K562 (cell line): ENCODE measurements around the gene NHLRC2. TPM values are rescaled to one million over a fixed set of nuclear protein-coding genes. Genes with fewer than 3 reads are reported as not detected.

Experiments
- ATAC-seq: fragments of 200-7000 bp; cut with Tn5 transposase; 3 replicates; pipeline ENCODE4 v1.9.1; 2020; ENCODE audit warnings: moderate library complexity
- BruUV-seq: library from RNA; stranded (reverse); fragments of 400-500 nt; replicated peaks from 2 replicates; lab custom pipeline; 2021; lab: Mats Ljungman, UMichigan
- CTCF ChIA-PET: fragments of 300-600 bp; formaldehyde crosslinking; extraction: SDS; loops from one replicate; lab custom pipeline; 2021; ENCODE audit warnings: low intra/inter-chr PET ratio; lab: Yijun Ruan, JAX
- POLR2A ChIA-PET: fragments of 300-600, 350-650 bp; sonication (Branson Sonifier 250); formaldehyde crosslinking; extraction: SDS; loops from one replicate; lab custom pipeline; 2021; ENCODE audit warnings: antibody characterized with exemption, inconsistent platforms; lab: Yijun Ruan, JAX
- DNase-seq, 4 experiments: peaks; one replicate each; pipeline versions ENCODE4 v3.0.0 to v3.0.0-alpha.2; 2011 to 2018; ENCODE audit warnings: low spot score in 3 of 4, mixed read lengths in 3 of 4; ENCODE audit errors: extremely low read depth in 1 of 4
- FAIRE-seq: peaks from 2 replicates; lab custom pipeline; 2011; peaks lifted over from hg19 to GRCh38; lab: Jason Lieb, UNC
- H2AFZ ChIP-seq: 2 replicates; pipeline ENCODE4 v1.6.0; 2011; ENCODE audit warnings: low read depth, low read length, control low read depth, inconsistent platforms
- H3K27ac ChIP-seq: fragments of 200-600 bp; 3 replicates; pipeline ENCODE4 v1.8.0; 2011; ENCODE audit warnings: low read depth, mild to moderate bottlenecking, control low read depth, inconsistent platforms, low read length, moderate library complexity, mixed read lengths; ENCODE audit errors: extremely low read depth
- H3K27me3 ChIP-seq, 2 experiments: fragments of 300-600 bp in 1 of 2; 2 replicates in 1 of 2; 3 replicates in 1 of 2; pipeline versions ENCODE4 v1.6.0 to v1.8.0; 2011; ENCODE audit warnings: inconsistent platforms in 2 of 2, low read length in 2 of 2, mild to moderate bottlenecking in 1 of 2, mixed read lengths in 1 of 2, moderate library complexity in 1 of 2; ENCODE audit not compliant: control insufficient read depth in 2 of 2, insufficient read depth in 2 of 2
- H3K36me3 ChIP-seq: fragments of 300-600 bp; 3 replicates; pipeline ENCODE4 v1.8.0; 2011; ENCODE audit warnings: mild to moderate bottlenecking, low read length, inconsistent platforms; ENCODE audit not compliant: control insufficient read depth, insufficient read depth
- H3K4me1 ChIP-seq, 2 experiments: fragments of 200-600 bp in 1 of 2; replicated peaks in 1 of 2; 2 replicates in 1 of 2; 3 replicates in 1 of 2; pipeline versions ENCODE4 v1.5.1 to v1.8.0; 2011; ENCODE audit warnings: inconsistent platforms in 2 of 2, low read length in 2 of 2, mild to moderate bottlenecking in 1 of 2, mixed read lengths in 1 of 2, moderate library complexity in 1 of 2; ENCODE audit not compliant: control insufficient read depth in 2 of 2, insufficient read depth in 2 of 2
- H3K4me2 ChIP-seq: 2 replicates; pipeline ENCODE4 v1.6.1; 2011; ENCODE audit warnings: low read length, control low read depth, inconsistent platforms, mixed read lengths; ENCODE audit not compliant: insufficient read depth
- H3K4me3 ChIP-seq: fragments of 200-600 bp; sonication (generic), shearing (Covaris generic); 2 replicates; pipeline ENCODE4 v1.5.1; 2016; ENCODE audit warnings: control low read depth, inconsistent platforms
- H3K79me2 ChIP-seq: fragments of 200-600 bp; 3 replicates; pipeline ENCODE4 v1.8.0; 2011; ENCODE audit warnings: low read length, inconsistent platforms; ENCODE audit not compliant: control insufficient read depth, insufficient read depth
- H3K9ac ChIP-seq, 2 experiments: 2 replicates each; pipeline versions ENCODE4 v1.6.0 to v1.6.1; 2011; ENCODE audit warnings: low read depth in 2 of 2, low read length in 2 of 2, control low read depth in 1 of 2, inconsistent platforms in 1 of 2, mild to moderate bottlenecking in 1 of 2, mixed read lengths in 1 of 2; ENCODE audit not compliant: insufficient read depth in 1 of 2
- H3K9me1 ChIP-seq: one replicate; pipeline ENCODE4 v1.6.0; 2011; ENCODE audit warnings: inconsistent platforms, mild to moderate bottlenecking, low read length, moderate library complexity; ENCODE audit not compliant: control insufficient read depth, insufficient read depth
- H3K9me3 ChIP-seq: replicated peaks from 2 replicates; pipeline ENCODE4 v1.5.1; 2011; ENCODE audit warnings: low read depth, low read length, inconsistent platforms; ENCODE audit not compliant: control insufficient read depth, insufficient read depth
- H4K20me1 ChIP-seq: replicated peaks from 2 replicates; pipeline ENCODE4 v1.6.1; 2011; ENCODE audit warnings: low read length, inconsistent platforms, mixed read lengths; ENCODE audit not compliant: control insufficient read depth, insufficient read depth
- ARID1B ChIP-seq: fragments of 450-650 bp; IDR thresholded peaks from 2 replicates; pipeline ENCODE4 v1.6.1; 2016; ENCODE audit warnings: antibody characterized with exemption, mild to moderate bottlenecking, inconsistent platforms
- CREM ChIP-seq: IDR thresholded peaks from 2 replicates; pipeline ENCODE4 v1.6.1; 2014; ENCODE audit warnings: antibody characterized with exemption, low read depth
- HCFC1 ChIP-seq: IDR thresholded peaks from 2 replicates; pipeline ENCODE4 v1.6.1; 2012; ENCODE audit warnings: low read depth, low read length, improper control_type of control experiment
- HDAC8 ChIP-seq: fragments of 450-650 bp; IDR thresholded peaks from 2 replicates; pipeline ENCODE4 v1.6.1; 2016; ENCODE audit warnings: mild to moderate bottlenecking, missing genetic modification characterization, moderate library complexity, missing compliant biosample characterization
- KAT8 ChIP-seq: fragments of 450-650 bp; IDR thresholded peaks from 2 replicates; pipeline ENCODE4 v1.6.1; 2016; ENCODE audit warnings: low read depth, mild to moderate bottlenecking
- MCM2 ChIP-seq: fragments of 450-650 bp; IDR thresholded peaks from 2 replicates; pipeline ENCODE4 v1.6.1; 2017; ENCODE audit warnings: low read depth, mild to moderate bottlenecking
- SAP30 ChIP-seq: fragments of 200-600 bp; sonication (generic); IDR thresholded peaks from 2 replicates; pipeline ENCODE4 v1.6.1; 2012; ENCODE audit warnings: borderline replicate concordance, low read depth, mild to moderate bottlenecking, moderate library complexity, low read length, control low read depth, inconsistent platforms; ENCODE audit not compliant: insufficient read depth, poor library complexity, severe bottlenecking
- SRSF3 ChIP-seq: fragments of 200-400 bp; formaldehyde crosslinking; IDR thresholded peaks from 2 replicates; pipeline ENCODE4 v1.6.1; 2016; ENCODE audit warnings: mild to moderate bottlenecking, low read length, moderate library complexity; ENCODE audit not compliant: insufficient read depth
- TCF7L2 ChIP-seq: fragments of 150-350 bp; IDR thresholded peaks from 2 replicates; pipeline ENCODE4 v1.6.1; 2016; ENCODE audit warnings: low read depth, mild to moderate bottlenecking, low read length, moderate library complexity
- U2AF1 ChIP-seq: fragments of 200-400 bp; formaldehyde crosslinking; optimal IDR thresholded peaks from 2 replicates; pipeline ENCODE3; 2017; ENCODE audit warnings: mild to moderate bottlenecking, low read depth, low read length, moderate library complexity
- ZBTB1 ChIP-seq: sonication (generic); formaldehyde crosslinking; IDR thresholded peaks from 2 replicates; pipeline ENCODE4 v1.8.1; 2023; ENCODE audit warnings: missing genetic modification reagents, low read depth, mild to moderate bottlenecking, borderline replicate concordance
- ZNF311 ChIP-seq: fragments of 250-450 bp; sonication (Bioruptor Pico); IDR thresholded peaks from 2 replicates; pipeline ENCODE4 v1.4.0; 2020; ENCODE audit warnings: mild to moderate bottlenecking, moderate library complexity
- ZNF507 ChIP-seq: conservative IDR thresholded peaks from 2 replicates; pipeline ENCODE4 v1.6.1; 2017; ENCODE audit warnings: missing genetic modification characterization, missing compliant biosample characterization
- WGBS: fragments of 100-300 bp; shearing (Covaris generic); methylation state at CpG from one replicate; pipeline ENCODE4 v1.1.6; 2016; ENCODE audit warnings: low coverage, mixed read lengths; ENCODE audit not compliant: insufficient coverage; ENCODE audit errors: missing lambda C conversion rate; 5-methylcytosine and 5-hydroxymethylcytosine counted together
- in situ Hi-C: fragments of 300-500 bp; cut with MboI; formaldehyde crosslinking; loops from 4 replicates; pipeline ENCODE4 v1.15.0; 2018; ENCODE audit warnings: inconsistent platforms, mixed read lengths
- intact Hi-C: fragments of 100-400 bp; cut with micrococcal nuclease; formaldehyde crosslinking; loops from 2 replicates; pipeline ENCODE4 v1.14.2; 2022
- polyA plus RNA-seq, 8 experiments: library from polyadenylated mRNA; depleted of rRNA in 4 of 8; stranded (reverse) in 5 of 8; unstranded in 3 of 8; fragments of >200 nt; fragmentation: Nextera tagmentation in 2 of 8; fragmentation: Illumina TruSeq in 1 of 8; extraction: Ambion mirVana in 2 of 8; extraction: Trizol in 1 of 8; gene quantifications; 2 replicates each; pipeline versions ENCODE4 v1.2.1 to v1.2.3, GENCODE V29; 2011 to 2014; ENCODE audit warnings: inconsistent platforms in 1 of 8, missing spikeins in 1 of 8
- total RNA-seq, 7 experiments: library from RNA; depleted of rRNA in 6 of 7; stranded (reverse); fragments of >200 nt in 6 of 7; fragmentation: Illumina TruSeq in 2 of 7; extraction: Trizol in 2 of 7; gene quantifications; 2 replicates each; pipeline versions ENCODE4 v1.2.1 to v1.2.3, GENCODE V29; 2011 to 2021; ENCODE audit warnings: low replicate concordance in 1 of 7
- TF ChIP-seq, protein P1 (sequence below): sonication (generic); formaldehyde crosslinking; IDR thresholded peaks from 2 replicates; pipeline ENCODE4 v1.4.0; 2020; ENCODE audit warnings: mild to moderate bottlenecking, missing genetic modification reagents

NHLRC2 gene
- total and polyA plus RNA-seq, 9 of the 15 experiments (the other 6 are each of a cell fraction or from before 2014, with no cell fraction given): 1.5 to 22.4 (median 10.3) TPM

DNA sequence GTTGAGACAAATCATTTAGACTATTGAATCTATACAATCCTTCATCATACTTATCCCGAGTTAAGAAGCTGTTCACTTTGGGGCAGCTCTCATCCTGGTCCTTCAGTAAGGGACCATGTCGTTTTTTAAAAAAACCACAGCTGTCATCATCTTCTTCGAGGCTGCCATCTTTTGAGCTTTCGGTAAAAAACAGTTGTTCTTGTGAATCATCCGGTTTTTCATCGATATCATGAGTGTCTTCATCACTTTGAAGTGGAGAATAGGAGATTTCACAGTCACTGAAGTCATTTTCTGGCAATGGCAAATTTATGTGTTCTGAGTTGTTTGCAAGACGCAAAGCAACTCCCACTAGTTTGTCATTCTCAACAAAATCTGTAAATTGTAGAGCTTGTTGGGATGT, 4.5 kb upstream of the NHLRC2 start:
- CTCF ChIA-PET: interaction anchor here (0.9 kb wide), 1 partner anchor 145 kb away, joined by 3 read pairs; no protein-coding TSS in a partner anchor

More for the DNA sequence above, 4.5 kb upstream of the NHLRC2 start:
- H3K4me1 ChIP-seq: peaks cover 0 to 2% of the 10 kb centered on the region in 2 experiments; a peak in 1 of 5 replicates
- H3K36me3 ChIP-seq: peaks cover 36% of the 10 kb centered on the region
- POLR2A ChIA-PET: interaction anchor here (0.6 to 1.1 kb wide), 2 partner anchors 16 to 17 kb away, joined by 3 read pairs; no protein-coding TSS in a partner anchor
- no peak overlapping the region; the same call in 2 of the 3 replicates for H3K27ac ChIP-seq
- WGBS: 37% methylated on average over 6 of the region's 7 CpGs
- TF ChIP-seq TCF7L2 (no peak), CREM (no peak), HCFC1 (no peak), MCM2 (no peak), ZNF507 (tag) (no peak), SAP30 (no peak), HDAC8 (tag) (no peak), SRSF3 (no peak), ZNF311 (CRISPR knock-in tag) (no peak), ARID1B (no peak), U2AF1 (no peak), KAT8 (no peak), ZBTB1 (CRISPR knock-in tag) (no peak)
- TF ChIP-seq, protein P1, sequence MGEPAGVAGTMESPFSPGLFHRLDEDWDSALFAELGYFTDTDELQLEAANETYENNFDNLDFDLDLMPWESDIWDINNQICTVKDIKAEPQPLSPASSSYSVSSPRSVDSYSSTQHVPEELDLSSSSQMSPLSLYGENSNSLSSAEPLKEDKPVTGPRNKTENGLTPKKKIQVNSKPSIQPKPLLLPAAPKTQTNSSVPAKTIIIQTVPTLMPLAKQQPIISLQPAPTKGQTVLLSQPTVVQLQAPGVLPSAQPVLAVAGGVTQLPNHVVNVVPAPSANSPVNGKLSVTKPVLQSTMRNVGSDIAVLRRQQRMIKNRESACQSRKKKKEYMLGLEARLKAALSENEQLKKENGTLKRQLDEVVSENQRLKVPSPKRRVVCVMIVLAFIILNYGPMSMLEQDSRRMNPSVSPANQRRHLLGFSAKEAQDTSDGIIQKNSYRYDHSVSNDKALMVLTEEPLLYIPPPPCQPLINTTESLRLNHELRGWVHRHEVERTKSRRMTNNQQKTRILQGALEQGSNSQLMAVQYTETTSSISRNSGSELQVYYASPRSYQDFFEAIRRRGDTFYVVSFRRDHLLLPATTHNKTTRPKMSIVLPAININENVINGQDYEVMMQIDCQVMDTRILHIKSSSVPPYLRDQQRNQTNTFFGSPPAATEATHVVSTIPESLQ (CRISPR knock-in tag): no peak
- no peak overlapping the region; a peak in 1 of 4 replicates for H3K9ac ChIP-seq
- in situ Hi-C loops: no loop called here
- DNase-seq (no peak), ATAC-seq (no peak), FAIRE-seq (peak; percentile 11)
- H2AFZ ChIP-seq: no peak overlapping the region
- H3K9me1 ChIP-seq: no peaks in the 10 kb centered on the region
- no peak overlapping the region for H3K4me3 ChIP-seq
- H3K4me2 ChIP-seq: peak overlapping the region; percentile 42
- H3K9me3 ChIP-seq: no peaks in the 10 kb centered on the region
- peaks cover 59% of the 10 kb centered on the region for H3K79me2 ChIP-seq
- no peaks in the 10 kb centered on the region for H4K20me1 ChIP-seq
- BruUV-seq: no TSS peak
- H3K27me3 ChIP-seq: no peaks in the 10 kb centered on the region
- intact Hi-C loops: loop anchor here (10.0 kb wide), 1 partner anchor 175 kb away; no protein-coding TSS in a partner anchor
